ENCODE results near the gene NUAK1. TPM values are rescaled to one million over a fixed set of nuclear protein-coding genes. Genes with fewer than 3 reads are reported as not detected.

NUAK1 gene
- total RNA-seq, 1 experiment from 2014 or later = 10.1 TPM

DNA sequence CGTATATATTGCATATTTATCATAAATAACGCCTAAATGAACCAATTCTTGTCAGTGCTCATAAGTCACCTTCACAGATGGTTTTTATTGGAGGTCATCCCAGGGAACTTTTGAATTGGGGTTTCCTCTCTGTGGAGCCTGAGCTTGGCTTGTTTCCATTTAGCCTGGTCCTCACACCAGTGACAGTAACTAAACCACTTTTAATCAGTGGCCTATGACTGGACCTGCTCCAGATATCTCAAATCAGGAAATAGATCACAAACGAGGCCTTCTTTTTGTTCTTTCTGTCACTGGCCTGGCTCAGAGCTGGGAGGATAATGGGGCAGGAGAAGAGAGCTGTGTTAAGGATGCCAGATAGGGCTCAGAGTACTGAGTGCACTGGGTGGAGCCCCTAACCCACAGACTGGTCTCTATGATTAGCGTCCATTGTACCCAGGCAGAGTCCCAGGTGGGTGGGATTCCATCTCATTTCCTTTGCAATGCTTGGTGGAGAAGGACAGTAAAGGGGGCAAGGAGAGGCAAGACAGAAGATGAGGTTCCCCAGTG is 92.4 kb downstream of the NUAK1 start:
- no peak overlapping the region for H3K27ac Mint-ChIP-seq
- H3K27me3 ChIP-seq (ENCODE audit: insufficient read depth, low read length) = no peaks in the 10 kb centered on the region
- no peaks in the 10 kb centered on the region for H4K20me1 ChIP-seq (ENCODE audit: control insufficient read depth, insufficient read depth, insufficient read length)
- H3T11ph ChIP-seq (ENCODE audit: low read length) = no peak overlapping the region
- no peak overlapping the region for H4K91ac ChIP-seq (ENCODE audit: insufficient read length, low read depth, low read length)
- no peak overlapping the region for H4K8ac ChIP-seq (replicated peaks; ENCODE audit: insufficient read length, low read depth, low read length)
- H2BK15ac ChIP-seq (ENCODE audit: low read depth, low read length) = no peak overlapping the region
- H3K4ac ChIP-seq (ENCODE audit: low read depth, low read length) = no peak overlapping the region
- no peak overlapping the region for H4K5ac ChIP-seq (ENCODE audit: insufficient read length, low read depth, low read length)
- no peak overlapping the region for H2AK5ac ChIP-seq (ENCODE audit: insufficient read length, low read length)
- no peak overlapping the region for H3K56ac ChIP-seq (ENCODE audit: insufficient read length, low read depth, low read length)
- H3K14ac ChIP-seq (ENCODE audit: insufficient read depth, low read length) = no peak overlapping the region
- H3K27me3 Mint-ChIP-seq (ENCODE audit: low read depth) = no peaks in the 10 kb centered on the region; the same call in 1 of the 2 replicates
- H2AFZ ChIP-seq (ENCODE audit: low read length) = no peak overlapping the region
- no peak overlapping the region for H2BK20ac ChIP-seq (ENCODE audit: low read depth, low read length, poor library complexity, severe bottlenecking)
- no peak overlapping the region for H2BK5ac ChIP-seq (ENCODE audit: insufficient read length, low read length)
- H2BK12ac ChIP-seq (ENCODE audit: insufficient read length, low read depth, low read length) = no peak overlapping the region
- no peak overlapping the region for H3K18ac ChIP-seq (ENCODE audit: insufficient read length, low read depth, low read length)
- H3K4me1 ChIP-seq (ENCODE audit: insufficient read depth, low read length) = no peaks in the 10 kb centered on the region
- no peaks in the 10 kb centered on the region for H3K9me3 ChIP-seq (ENCODE audit: control insufficient read depth, low read depth, low read length)
- H3K79me2 ChIP-seq (ENCODE audit: insufficient read depth, low read length) = no peaks in the 10 kb centered on the region
- H3K4me1 Mint-ChIP-seq = peaks cover 0 to 4% of the 10 kb centered on the region in 2 experiments; a peak in 3 of 4 replicates
- H3K9ac ChIP-seq (ENCODE audit: extremely low read depth, insufficient read length, low read length) = no peak overlapping the region
- no CpG with 5 or more reads among the region's 4 CpGs for WGBS (ENCODE audit: extremely low coverage, insufficient read length, low lambda C conversion rate)
- no peak for DNase-seq
- H2BK120ac ChIP-seq (ENCODE audit: low read depth, low read length, poor library complexity, severe bottlenecking) = no peak overlapping the region
- H3K23ac ChIP-seq (ENCODE audit: insufficient read length, low read depth, low read length) = no peak overlapping the region
- no peaks in the 10 kb centered on the region for H3K79me1 ChIP-seq (ENCODE audit: insufficient read depth, low read depth, low read length, poor library complexity, severe bottlenecking)
- no peak for TF ChIP-seq CTCF (conservative IDR thresholded peaks at IDR 0.05)
- no peak overlapping the region for H3K27ac ChIP-seq (ENCODE audit: insufficient read length, low read depth, low read length)
- no peak overlapping the region for H3K4me2 ChIP-seq (ENCODE audit: insufficient read depth, insufficient read length, low read length)
- no peaks in the 10 kb centered on the region for H3K23me2 ChIP-seq (ENCODE audit: insufficient read length, low read depth, low read length, poor library complexity, severe bottlenecking)
- H3K4me3 Mint-ChIP-seq = no peak overlapping the region
- H3K9me3 Mint-ChIP-seq = no peaks in the 10 kb centered on the region
- no peaks in the 10 kb centered on the region for H3K36me3 Mint-ChIP-seq (ENCODE audit: insufficient read depth in 1 of 3, low read depth in 3 of 3)

Data from H9 (cell line).